Immature natural killer cell (primary cell): Measurements from ENCODE around the gene SLC39A9. TPM values are rescaled to one million over a fixed set of nuclear protein-coding genes. Genes with fewer than 3 reads are reported as not detected.
A peak's percentile ranks its signal among the peaks of the same experiment; 100 is the strongest.

Source experiments
- DNase-seq, 3 donors: peaks; one replicate each; pipeline ENCODE4 v3.0.0; 2022; ENCODE audit warnings: mixed read lengths in 1 of 3
- H3K27ac Mint-ChIP-seq, 6 donors: one replicate each; pipeline ENCODE4 v1.8.0; 2020; ENCODE audit warnings: mixed read lengths in 6 of 6, mild to moderate bottlenecking in 5 of 6, inconsistent platforms in 4 of 6, moderate library complexity in 3 of 6
- H3K27me3 Mint-ChIP-seq, 3 donors: one replicate each; pipeline ENCODE4 v1.8.0; 2020 to 2021; ENCODE audit warnings: low read depth in 3 of 3, mild to moderate bottlenecking in 3 of 3, mixed read lengths in 3 of 3, moderate library complexity in 3 of 3, inconsistent platforms in 1 of 3
- H3K36me3 Mint-ChIP-seq, 3 donors: one replicate each; pipeline ENCODE4 v1.8.0; 2020; ENCODE audit warnings: mixed read lengths in 3 of 3, inconsistent platforms in 2 of 3, mild to moderate bottlenecking in 2 of 3
- H3K4me1 Mint-ChIP-seq, 2 donors: one replicate each; pipeline ENCODE4 v1.8.0; 2020; ENCODE audit warnings: inconsistent platforms in 2 of 2, mild to moderate bottlenecking in 2 of 2, mixed read lengths in 2 of 2, moderate library complexity in 1 of 2
- H3K4me3 Mint-ChIP-seq, 5 donors: one replicate each; pipeline ENCODE4 v1.8.0; 2020; ENCODE audit warnings: mild to moderate bottlenecking in 5 of 5, mixed read lengths in 5 of 5, inconsistent platforms in 3 of 5, moderate library complexity in 3 of 5
- H3K9me3 Mint-ChIP-seq, 6 donors: one replicate each; pipeline ENCODE4 v1.8.0; 2020; ENCODE audit warnings: mild to moderate bottlenecking in 6 of 6, mixed read lengths in 6 of 6, inconsistent platforms in 4 of 6, moderate library complexity in 3 of 6
- polyA plus RNA-seq, 3 donors: library from polyadenylated mRNA; unstranded; fragments of 300-500 nt; fragmentation: Illumina TruSeq; gene quantifications; one replicate each; pipeline ENCODE4 v1.2.3, GENCODE V29; 2021

SLC39A9 gene
- polyA plus RNA-seq, 3 donors from 2014 or later = 14.2 to 23.9 (median 19.6) TPM

DNA sequence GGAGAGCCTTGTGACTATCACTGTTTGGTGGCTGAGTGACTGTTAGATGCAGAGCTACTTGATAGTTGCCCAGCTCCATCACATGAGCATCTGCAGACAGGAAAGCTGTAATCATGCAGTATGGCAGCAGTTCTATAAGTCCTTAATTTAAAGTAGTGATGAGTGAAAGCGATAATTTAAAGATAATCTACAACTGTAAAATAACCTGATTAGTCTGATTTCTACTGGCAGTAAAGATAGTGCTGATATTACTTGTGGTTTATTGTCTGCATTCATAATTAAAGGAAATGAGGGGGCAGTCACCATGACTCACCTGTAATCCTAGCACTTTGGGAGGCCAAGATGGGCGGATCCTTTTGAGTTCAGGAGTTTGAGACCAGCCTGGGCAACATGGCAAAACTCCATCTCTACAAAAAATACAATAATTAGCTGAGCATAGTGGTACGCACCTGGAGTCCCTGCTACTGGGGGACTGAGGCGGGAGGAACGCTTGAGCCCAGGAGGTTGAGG, 44.9 kb downstream of the SLC39A9 start:
- peaks cover 15 to 36% (median 29%) of the 10 kb centered on the region in 3 donors for H3K36me3 Mint-ChIP-seq

GRCh38 chr14:69449216-69449615, 50.7 kb downstream of the SLC39A9 start:
- H3K27me3 Mint-ChIP-seq = peaks cover 0 to 1% (median 0%) of the 10 kb centered on the region in 3 donors
- no peak for DNase-seq
- H3K4me1 Mint-ChIP-seq = peaks cover 2 to 5% of the 10 kb centered on the region in 2 donors
- H3K4me3 Mint-ChIP-seq = no peak overlapping the region
- H3K9me3 Mint-ChIP-seq = no peaks in the 10 kb centered on the region
- peaks cover 3 to 24% (median 22%) of the 10 kb centered on the region in 3 donors for H3K36me3 Mint-ChIP-seq
- no peak overlapping the region for H3K27ac Mint-ChIP-seq

More for the DNA sequence above, 44.9 kb downstream of the SLC39A9 start:
- Mint-ChIP-seq H3K27me3 (peaks cover 0 to 3% (median 0%) of the 10 kb centered on the region in 3 donors), H3K27ac (peak overlapping the region in 1 of 6 donors; percentile 4), H3K9me3 (no peaks in the 10 kb centered on the region), H3K4me3 (no peak overlapping the region), H3K4me1 (peaks cover 2 to 5% of the 10 kb centered on the region in 2 donors)
- DNase-seq = no peak

DNA sequence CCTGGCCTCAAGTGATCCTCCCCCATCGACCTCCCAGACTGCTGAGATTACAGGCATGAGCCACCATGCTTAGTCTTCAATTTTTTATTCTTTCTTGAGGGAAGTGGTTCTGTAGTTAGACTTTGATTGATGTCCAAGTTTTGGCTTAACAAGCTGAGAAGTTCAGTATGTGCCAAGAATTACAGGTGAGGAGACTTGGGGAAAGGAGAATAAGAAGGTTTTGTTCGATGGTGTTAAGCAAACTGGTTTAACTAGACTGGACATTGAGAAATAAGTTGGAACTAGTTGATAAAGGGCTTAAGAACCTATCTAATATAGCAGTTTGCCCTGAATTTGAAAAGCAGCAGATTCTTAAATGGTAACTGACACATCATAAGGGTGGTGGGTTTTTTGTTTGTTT, 53.4 kb downstream of the SLC39A9 start:
- no peaks in the 10 kb centered on the region for H3K9me3 Mint-ChIP-seq

GRCh38 chr14:69458350-69458749, 59.9 kb downstream of the SLC39A9 start:
- no peaks in the 10 kb centered on the region for H3K4me1 Mint-ChIP-seq
- H3K9me3 Mint-ChIP-seq = no peaks in the 10 kb centered on the region
- no peak for DNase-seq
- peaks cover 10 to 40% (median 10%) of the 10 kb centered on the region in 3 donors for H3K36me3 Mint-ChIP-seq
- no peak overlapping the region for H3K4me3 Mint-ChIP-seq
- peaks cover 0 to 2% (median 1%) of the 10 kb centered on the region in 3 donors for H3K27me3 Mint-ChIP-seq
- no peak overlapping the region for H3K27ac Mint-ChIP-seq

More for the DNA sequence above, 53.4 kb downstream of the SLC39A9 start:
- no peak overlapping the region for H3K4me3 Mint-ChIP-seq
- H3K36me3 Mint-ChIP-seq = peaks cover 6 to 15% (median 13%) of the 10 kb centered on the region in 3 donors
- H3K4me1 Mint-ChIP-seq = peaks cover 2 to 3% of the 10 kb centered on the region in 2 donors
- no peak overlapping the region for H3K27ac Mint-ChIP-seq
- H3K27me3 Mint-ChIP-seq = peaks cover 0 to 2% (median 0%) of the 10 kb centered on the region in 3 donors
- no peak for DNase-seq

- Mint-ChIP-seq H3K27ac (no peak overlapping the region), H3K27me3 (peaks cover 0 to 2% (median 1%) of the 10 kb centered on the region in 3 donors), H3K4me3 (no peak overlapping the region), H3K4me1 (no peaks in the 10 kb centered on the region), H3K36me3 (peaks cover 10 to 40% (median 10%) of the 10 kb centered on the region in 3 donors), H3K9me3 (no peaks in the 10 kb centered on the region)
- no peak for DNase-seq
Measured at GRCh38 chr14:69459122-69459521, 60.6 kb downstream of the SLC39A9 start.

DNA sequence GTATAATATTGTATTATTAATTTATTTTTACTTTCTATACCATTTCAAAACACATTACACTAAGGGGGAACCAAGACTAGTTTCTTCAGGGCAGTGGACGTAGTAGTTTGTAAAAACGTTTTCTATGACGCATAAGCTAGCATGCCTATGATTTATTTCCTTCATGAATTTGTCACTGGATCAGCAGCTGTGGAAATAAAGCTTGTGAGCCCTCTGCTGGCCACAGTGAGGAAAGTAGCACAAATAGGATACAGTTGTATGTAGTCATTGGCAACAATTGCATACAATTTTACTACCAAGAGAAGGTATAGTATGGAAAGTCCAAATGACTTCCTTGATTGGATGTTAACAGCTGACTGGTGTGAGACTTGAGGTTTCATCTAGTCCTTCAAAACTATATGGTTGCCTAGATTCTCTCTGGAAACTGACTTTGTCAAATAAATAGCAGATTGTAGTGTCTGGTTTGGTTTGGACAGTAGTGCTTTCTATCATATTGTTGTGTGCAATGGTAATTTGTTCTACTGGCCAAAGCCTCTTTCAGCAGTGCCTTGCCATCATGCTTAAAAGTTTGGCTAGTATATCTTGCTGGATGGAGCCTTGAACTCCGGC, 61.7 kb downstream of the SLC39A9 start:
- peaks cover 10 to 40% (median 10%) of the 10 kb centered on the region in 3 donors for H3K36me3 Mint-ChIP-seq
- H3K27ac Mint-ChIP-seq = peak overlapping the region in 1 of 6 donors; percentile 50
- peaks cover 0 to 2% (median 1%) of the 10 kb centered on the region in 3 donors for H3K27me3 Mint-ChIP-seq
- no peaks in the 10 kb centered on the region for H3K9me3 Mint-ChIP-seq
- H3K4me3 Mint-ChIP-seq = no peak overlapping the region
- peak; percentile 29 to 42 (median 35) for DNase-seq
- no peaks in the 10 kb centered on the region for H3K4me1 Mint-ChIP-seq

- no peaks in the 10 kb centered on the region for H3K27me3 Mint-ChIP-seq
- no peak for DNase-seq
- H3K4me3 Mint-ChIP-seq = no peak overlapping the region
- H3K4me1 Mint-ChIP-seq = no peaks in the 10 kb centered on the region
- H3K9me3 Mint-ChIP-seq = no peaks in the 10 kb centered on the region
- H3K36me3 Mint-ChIP-seq = peaks cover 0 to 22% (median 5%) of the 10 kb centered on the region in 3 donors
- no peak overlapping the region for H3K27ac Mint-ChIP-seq
Measured at GRCh38 chr14:69464379-69464778, 65.9 kb downstream of the SLC39A9 start.

- H3K4me3 Mint-ChIP-seq = no peak overlapping the region
- no peaks in the 10 kb centered on the region for H3K4me1 Mint-ChIP-seq
- H3K9me3 Mint-ChIP-seq = no peaks in the 10 kb centered on the region
- DNase-seq = no peak
- H3K27me3 Mint-ChIP-seq = no peaks in the 10 kb centered on the region
- H3K36me3 Mint-ChIP-seq = peaks cover 0 to 19% (median 5%) of the 10 kb centered on the region in 3 donors
- H3K27ac Mint-ChIP-seq = no peak overlapping the region
Measured at GRCh38 chr14:69464829-69465228, 66.3 kb downstream of the SLC39A9 start.

DNA sequence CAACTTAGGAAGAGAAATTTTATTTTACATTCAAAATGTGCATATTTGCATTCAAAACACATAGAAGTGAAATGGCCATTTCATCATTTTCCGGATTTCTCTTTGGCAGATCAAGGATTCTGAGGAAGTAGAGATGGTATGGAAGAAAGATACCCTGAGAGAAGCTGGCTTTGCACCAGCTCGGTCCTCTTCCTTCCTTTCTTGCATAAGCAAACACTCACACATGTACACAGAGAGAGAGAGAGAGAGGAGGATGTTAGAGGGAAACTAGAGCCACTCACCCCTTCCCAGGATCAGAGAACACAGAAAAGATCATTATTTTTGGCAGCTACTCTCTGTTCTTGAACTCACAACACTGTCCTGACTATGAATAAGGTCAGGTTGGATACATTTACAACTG, 70.5 kb downstream of the SLC39A9 start:
- Mint-ChIP-seq H3K27me3 (peaks cover 0 to under 1% (median 0%) of the 10 kb centered on the region in 3 donors), H3K4me3 (no peak overlapping the region), H3K27ac (no peak overlapping the region), H3K4me1 (no peaks in the 10 kb centered on the region), H3K36me3 (peaks cover 0 to 7% (median 4%) of the 10 kb centered on the region in 3 donors), H3K9me3 (no peaks in the 10 kb centered on the region)
- DNase-seq = no peak

DNA sequence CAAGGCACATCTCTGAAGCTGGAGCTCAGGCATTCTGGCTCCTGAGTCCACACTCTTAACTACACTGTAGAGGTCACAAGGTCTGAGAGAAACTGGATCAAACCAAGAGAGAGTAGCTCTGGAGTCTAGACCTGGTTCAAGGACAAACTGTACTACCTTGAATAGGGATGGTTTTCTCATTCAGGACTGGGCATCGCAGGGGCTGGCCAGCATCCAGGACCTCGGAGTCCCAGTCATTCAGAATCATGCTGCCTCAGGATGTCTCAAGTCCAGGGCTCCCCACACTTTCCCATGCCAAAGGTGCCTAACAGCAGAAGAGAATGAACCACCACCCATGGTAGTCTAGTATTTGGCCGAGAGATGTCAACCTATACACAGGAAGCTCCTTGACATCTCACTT, 72.9 kb downstream of the SLC39A9 start:
- Mint-ChIP-seq H3K9me3 (peaks cover 0 to 2% (median 0%) of the 10 kb centered on the region in 6 donors), H3K36me3 (peaks cover 0 to 7% (median 4%) of the 10 kb centered on the region in 3 donors), H3K27me3 (peaks cover 0 to 3% (median 0%) of the 10 kb centered on the region in 3 donors), H3K4me1 (no peaks in the 10 kb centered on the region), H3K4me3 (no peak overlapping the region), H3K27ac (no peak overlapping the region)
- DNase-seq = no peak

- DNase-seq = no peak
- H3K36me3 Mint-ChIP-seq = peaks cover 0 to 7% (median 4%) of the 10 kb centered on the region in 3 donors
- peaks cover 0 to 3% (median 0%) of the 10 kb centered on the region in 3 donors for H3K27me3 Mint-ChIP-seq
- no peak overlapping the region for H3K4me3 Mint-ChIP-seq
- no peak overlapping the region for H3K27ac Mint-ChIP-seq
- H3K9me3 Mint-ChIP-seq = peaks cover 0 to 2% (median 0%) of the 10 kb centered on the region in 6 donors
- no peaks in the 10 kb centered on the region for H3K4me1 Mint-ChIP-seq
Measured at GRCh38 chr14:69471916-69472315, 73.4 kb downstream of the SLC39A9 start.

DNA sequence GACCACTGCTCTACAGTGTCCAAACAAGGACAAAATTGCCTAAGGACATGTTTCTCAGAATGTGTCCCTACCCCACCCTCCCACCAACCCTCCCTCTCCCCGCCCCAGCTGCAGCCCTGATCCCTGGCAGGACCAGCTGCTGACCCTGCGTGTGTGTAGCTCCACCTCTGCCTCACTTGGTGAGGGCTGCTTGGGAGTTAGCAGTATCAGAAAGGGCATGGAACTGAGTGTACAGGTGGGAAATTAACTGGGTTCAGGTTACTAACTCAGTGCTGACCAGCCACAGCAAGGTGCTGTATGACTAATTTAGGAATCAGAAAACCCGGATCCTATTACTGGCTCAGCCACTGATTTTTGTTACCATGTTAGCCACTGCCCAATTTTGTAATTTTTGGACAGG, 74.8 kb downstream of the SLC39A9 start:
- no peak for DNase-seq
- H3K4me3 Mint-ChIP-seq = no peak overlapping the region
- peaks cover 0 to 7% (median 4%) of the 10 kb centered on the region in 3 donors for H3K36me3 Mint-ChIP-seq
- H3K27me3 Mint-ChIP-seq = peaks cover 0 to 3% (median 0%) of the 10 kb centered on the region in 3 donors
- no peaks in the 10 kb centered on the region for H3K4me1 Mint-ChIP-seq
- H3K27ac Mint-ChIP-seq = no peak overlapping the region
- H3K9me3 Mint-ChIP-seq = peaks cover 0 to 2% (median 0%) of the 10 kb centered on the region in 6 donors

DNA sequence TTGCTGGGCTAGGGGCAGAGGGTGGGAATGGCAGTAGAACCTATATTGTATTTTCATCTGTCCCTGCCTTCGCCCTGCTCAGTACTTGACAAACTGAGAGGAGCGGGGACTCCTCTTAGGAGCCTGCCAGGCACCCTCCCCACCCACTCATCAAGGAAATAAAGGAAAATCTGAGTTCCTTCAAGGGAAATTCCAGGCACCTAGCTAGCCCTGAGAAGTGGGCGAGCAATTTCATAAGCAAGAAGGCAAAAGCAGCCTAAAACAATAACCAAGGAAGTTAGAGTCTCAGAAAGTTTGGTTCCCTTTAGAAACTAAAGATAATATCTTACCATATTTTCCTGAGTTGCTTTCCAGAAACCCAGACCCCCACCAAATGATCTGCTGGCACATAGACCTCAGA, 75.5 kb downstream of the SLC39A9 start:
- H3K27me3 Mint-ChIP-seq = peaks cover 0 to 3% (median 0%) of the 10 kb centered on the region in 3 donors
- H3K4me1 Mint-ChIP-seq = no peaks in the 10 kb centered on the region
- no peak for DNase-seq
- H3K4me3 Mint-ChIP-seq = no peak overlapping the region
- H3K36me3 Mint-ChIP-seq = peaks cover 0 to 11% (median 4%) of the 10 kb centered on the region in 3 donors
- peaks cover 0 to 2% (median 0%) of the 10 kb centered on the region in 6 donors for H3K9me3 Mint-ChIP-seq
- no peak overlapping the region for H3K27ac Mint-ChIP-seq

DNA sequence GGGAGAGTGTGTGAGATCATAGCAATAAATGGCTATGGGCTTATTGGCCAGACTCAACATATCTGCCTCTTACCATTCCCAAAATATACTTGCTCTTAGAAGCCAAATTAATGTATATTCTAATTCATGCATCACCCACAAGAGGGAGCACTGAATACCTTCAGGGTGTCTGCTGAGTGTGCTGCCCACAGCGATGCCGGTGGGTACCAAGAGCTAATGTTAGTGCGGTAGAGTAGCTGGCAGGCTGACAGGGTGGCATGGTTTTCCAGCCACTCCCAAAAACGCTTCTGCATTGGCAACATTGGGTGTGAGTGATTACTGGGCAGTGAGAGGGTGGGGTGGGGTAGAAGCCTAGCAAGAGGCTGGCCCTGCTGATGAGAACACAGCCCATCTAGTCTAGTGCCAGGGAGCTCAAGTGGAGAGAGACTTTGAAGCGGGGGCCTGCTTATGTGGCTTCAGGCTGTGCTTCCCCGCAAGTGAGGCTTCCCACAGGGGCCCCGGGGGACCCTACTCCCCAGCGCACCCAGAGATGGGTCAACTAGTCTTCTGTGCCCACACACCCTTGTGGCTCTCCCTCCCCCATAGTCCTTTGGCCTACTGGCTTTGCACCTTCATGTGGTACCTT, 76.8 kb downstream of the SLC39A9 start:
- peak in 1 of 3 donors; percentile 3 for DNase-seq
- Mint-ChIP-seq H3K27ac (no peak overlapping the region), H3K27me3 (peaks cover 0 to 3% (median 2%) of the 10 kb centered on the region in 3 donors), H3K4me3 (no peak overlapping the region), H3K9me3 (peaks cover 0 to 2% (median 0%) of the 10 kb centered on the region in 6 donors), H3K36me3 (peaks cover 0 to 11% (median 4%) of the 10 kb centered on the region in 3 donors), H3K4me1 (no peaks in the 10 kb centered on the region)
